HG03196 (cell line): ENCODE results near the gene EHMT1.
A peak's percentile ranks its signal among the peaks of the same experiment; 100 is the strongest.
"Not testable (repeated sequence)": the region's sequence is repeated elsewhere in the genome, so short reads cannot be mapped to it uniquely, and the experiment has no call there.

Source experiments
- ATAC-seq: cut with Tn5 transposase; IDR thresholded peaks from one replicate; pipeline ENCODE4 v1.9.1; 2021; ENCODE audit not compliant: unreplicated experiment

Gene EHMT1

DNA sequence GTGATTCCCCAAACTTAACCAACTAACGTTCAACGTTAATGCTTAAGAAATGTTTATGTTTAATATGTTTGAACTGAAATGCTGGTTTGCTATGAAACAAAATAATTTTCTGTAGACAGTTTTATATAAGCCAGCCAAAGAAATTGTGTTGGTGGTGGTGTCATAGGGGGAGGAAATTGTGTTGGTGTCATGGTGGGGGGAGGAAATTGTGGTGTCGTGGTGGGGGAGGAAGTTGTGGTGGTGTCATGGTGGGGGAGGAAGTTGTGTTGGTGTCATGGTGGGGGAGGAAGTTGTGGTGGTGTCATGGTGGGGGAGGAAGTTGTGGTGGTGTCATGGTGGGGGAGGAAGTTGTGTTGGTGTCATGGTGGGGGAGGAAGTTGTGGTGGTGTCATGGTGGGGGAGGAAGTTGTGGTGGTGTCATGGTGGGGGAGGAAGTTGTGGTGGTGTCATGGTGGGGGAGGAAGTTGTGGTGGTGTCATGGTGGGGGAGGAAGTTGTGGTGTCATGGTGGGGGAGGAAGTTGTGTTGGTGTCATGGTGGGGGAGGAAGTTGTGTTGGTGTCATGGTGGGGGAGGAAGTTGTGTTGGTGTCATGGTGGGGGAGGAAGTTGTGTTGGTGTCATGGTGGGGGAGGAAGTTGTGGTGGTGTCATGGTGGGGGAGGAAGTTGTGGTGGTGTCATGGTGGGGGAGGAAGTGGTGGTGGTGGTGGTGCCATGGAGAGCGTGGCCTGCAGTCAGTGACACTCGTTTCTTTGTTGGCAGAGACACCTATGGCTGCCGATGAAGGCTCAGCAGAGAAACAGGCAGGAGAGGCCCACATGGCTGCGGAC, 97.3 kb downstream of the EHMT1 start:
- not testable (repeated sequence) for ATAC-seq

DNA sequence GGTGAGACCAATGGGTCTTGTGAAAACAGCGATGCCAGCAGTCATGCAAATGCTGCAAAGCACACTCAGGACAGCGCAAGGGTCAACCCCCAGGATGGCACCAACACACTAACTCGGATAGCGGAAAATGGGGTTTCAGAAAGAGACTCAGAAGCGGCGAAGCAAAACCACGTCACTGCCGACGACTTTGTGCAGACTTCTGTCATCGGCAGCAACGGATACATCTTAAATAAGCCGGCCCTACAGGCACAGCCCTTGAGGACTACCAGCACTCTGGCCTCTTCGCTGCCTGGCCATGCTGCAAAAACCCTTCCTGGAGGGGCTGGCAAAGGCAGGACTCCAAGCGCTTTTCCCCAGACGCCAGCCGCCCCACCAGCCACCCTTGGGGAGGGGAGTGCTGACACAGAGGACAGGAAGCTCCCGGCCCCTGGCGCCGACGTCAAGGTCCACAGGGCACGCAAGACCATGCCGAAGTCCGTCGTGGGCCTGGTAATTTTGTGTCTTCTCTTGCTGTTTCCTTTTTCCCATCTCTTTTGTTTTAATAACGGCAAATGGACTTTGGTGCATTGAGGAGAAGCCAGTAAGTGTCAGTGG, 98.0 kb downstream of the EHMT1 start:
- no peak for ATAC-seq

DNA sequence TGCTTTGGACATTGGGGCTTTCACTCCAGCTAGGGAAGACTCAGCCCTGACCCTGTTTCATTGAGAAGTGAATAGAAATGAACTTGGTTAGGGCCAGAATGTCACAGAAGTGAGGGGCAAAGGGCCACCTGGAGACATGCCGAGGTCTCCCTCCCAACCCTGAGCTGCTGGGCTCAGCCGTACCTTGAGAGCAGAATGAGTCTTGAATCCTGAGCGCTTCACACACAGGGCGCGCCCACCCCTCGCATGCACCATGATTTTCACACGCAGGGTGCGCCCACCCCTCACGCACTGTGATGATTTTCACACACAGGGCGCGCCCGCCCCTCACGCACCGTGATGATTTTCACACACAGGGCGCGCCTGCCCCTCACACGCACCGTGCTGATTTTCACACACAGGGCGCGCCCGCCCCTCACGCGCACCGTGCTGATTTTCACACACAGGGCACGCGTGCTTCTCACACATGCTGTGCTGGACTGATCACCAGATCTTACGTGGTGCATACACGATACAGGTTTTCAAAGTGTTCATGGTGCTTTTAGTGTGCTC, 99.0 kb downstream of the EHMT1 start:
- no peak for ATAC-seq

DNA sequence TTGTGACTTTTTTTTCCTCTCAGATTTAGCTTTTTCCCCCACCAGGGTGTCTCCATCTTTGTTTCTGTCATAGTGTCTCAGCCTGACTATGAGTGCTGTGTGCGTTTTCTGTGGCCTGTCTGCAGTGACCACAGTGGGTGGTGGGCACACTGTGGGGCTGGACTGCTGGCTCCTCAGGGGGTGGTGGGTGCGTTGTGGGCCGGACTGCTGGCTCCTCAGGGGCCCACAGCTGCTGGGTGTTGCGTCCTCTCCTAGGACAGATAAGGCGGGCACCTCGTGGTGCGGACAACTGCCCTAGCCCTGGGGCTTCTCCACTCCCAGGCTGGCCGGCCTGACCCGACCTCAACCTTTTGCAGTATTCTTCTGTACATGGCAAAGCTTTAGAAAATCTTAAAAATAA, 100.4 kb downstream of the EHMT1 start:
- no peak for ATAC-seq

DNA sequence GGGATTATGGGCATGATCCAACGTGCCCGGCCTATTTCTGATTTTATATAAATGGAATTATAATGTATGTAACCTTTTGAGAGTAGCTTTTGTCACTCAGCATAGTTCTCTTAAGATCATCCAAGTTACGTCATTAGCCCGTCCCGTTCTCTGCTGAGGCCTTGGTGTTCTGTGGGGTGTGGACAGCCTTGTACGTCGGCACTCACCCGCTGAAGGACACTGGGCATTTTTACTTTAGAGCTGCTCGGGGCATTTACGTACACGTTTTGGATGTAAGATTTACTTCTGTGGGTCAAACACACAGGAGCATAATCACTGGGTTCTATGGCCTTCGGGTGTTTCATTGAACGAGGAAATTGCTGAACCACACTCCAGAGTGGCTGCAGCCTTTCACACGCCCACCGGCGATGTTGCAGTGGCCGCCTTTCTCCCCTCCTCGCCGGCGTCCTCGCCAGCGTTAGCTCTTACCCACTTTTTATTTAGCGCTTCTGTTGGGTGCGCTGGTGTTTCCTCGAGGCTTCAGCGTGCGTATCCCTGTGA, 101.8 kb downstream of the EHMT1 start:
- no peak for ATAC-seq

DNA sequence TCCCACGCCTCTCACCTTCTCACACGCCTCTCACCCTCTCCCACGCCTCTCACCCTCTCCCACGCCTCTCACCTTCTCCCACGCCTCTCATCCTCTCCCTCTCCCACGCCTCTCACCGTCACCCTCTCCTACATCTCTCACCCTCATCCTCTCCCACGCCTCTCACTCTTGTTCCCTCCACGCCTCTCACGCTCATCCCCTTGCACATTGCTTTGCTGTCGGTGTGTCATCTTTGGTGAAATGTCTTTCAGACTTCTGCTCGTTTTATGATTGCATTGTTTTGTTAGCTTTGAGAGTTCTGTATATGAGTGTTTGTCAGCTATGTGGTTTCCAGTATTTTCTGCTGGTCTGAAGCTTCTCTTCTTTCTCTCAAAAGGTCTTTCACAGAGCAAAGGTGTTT, 102.7 kb downstream of the EHMT1 start:
- ATAC-seq = no peak

DNA sequence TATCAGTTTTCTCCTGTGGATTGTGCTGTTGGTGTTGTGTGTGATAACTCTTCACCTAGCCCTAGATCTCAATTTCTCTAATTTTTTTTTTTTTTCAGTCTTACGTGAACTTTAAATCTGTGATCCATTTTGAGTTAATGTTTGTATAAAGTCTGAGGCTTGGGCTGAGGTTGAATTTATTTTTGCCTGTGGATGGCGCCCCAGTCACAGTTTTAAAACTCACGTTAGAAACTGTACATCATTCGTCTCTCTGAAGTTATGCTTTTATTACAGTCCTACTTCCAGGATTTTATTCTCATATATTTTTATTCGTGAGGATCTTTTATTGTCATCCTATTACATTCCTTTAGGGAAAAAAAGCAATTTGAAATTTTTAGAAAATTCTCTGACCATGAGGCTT, 103.1 kb downstream of the EHMT1 start:
- no peak for ATAC-seq

DNA sequence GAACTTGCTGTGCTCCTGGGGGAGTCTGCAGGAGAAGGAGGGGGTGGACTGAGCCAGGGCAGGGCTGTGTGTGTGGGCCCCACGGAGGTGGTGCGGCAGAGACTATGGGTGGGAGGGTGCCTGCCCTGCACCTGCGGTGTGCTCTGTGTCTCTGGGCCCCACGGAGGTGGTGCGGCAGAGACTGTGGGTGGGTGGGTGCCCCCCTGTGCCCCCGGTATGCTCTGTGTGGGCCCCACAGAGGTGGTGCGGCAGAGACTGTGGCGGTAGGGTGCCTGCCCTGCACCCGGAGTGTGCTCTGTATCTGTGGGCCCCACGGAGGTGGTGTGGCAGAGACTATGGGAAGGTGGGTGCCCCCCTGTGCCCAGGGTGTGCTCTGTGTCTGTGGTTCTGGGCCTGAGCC, 103.7 kb downstream of the EHMT1 start:
- no peak for ATAC-seq

DNA sequence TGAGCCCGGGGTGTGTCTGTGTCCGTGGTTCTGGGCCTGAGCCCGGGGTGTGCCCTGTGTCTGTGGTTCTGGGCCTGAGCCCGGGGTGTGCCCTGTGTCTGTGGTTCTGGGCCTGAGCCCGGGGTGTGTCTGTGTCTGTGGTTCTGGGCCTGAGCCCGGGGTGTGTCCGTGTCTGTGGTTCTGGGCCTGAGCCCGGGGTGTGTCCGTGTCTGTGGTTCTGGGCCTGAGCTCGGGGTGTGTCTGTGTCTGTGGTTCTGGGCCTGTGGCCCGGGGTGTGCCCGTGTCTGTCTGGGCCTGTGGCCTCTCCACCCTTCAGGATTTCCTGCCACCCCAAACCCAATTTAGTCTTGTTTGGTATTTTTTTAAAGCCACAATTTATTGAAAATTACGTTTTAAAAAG, 104.6 kb downstream of the EHMT1 start:
- ATAC-seq = not testable (repeated sequence)

DNA sequence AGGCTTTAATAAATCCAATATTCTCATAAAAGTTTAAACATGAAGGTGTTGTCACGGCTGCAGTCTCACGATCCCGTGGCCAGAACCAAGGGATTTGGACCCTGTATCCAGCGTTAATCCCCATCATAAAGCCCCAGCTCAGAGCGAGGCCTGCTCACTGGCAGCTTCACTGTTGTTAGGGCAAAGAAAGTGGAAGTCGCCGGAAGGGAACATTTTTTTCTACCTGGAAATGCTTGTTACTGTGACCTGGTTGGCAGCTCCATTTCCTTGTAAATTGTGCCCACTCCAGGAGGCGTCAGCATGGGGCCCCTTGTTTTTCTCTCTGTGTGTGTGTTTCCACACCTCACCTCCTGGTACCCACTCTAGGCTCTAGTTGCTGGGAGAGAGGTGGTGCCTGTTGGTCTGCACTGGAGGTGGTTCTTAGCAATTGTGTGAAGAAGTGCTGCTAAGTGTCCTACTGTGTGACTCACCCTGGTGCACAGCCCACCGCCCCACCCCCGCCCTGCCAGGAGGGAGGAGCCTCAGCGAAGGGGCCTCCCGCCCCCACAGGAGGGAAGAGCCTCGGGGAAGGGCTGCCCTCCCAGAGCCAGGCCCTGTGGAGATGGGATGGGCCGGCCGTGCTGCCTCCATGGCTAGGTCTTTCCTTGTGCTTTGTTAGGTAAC, 105.1 kb downstream of the EHMT1 start:
- no peak for ATAC-seq

DNA sequence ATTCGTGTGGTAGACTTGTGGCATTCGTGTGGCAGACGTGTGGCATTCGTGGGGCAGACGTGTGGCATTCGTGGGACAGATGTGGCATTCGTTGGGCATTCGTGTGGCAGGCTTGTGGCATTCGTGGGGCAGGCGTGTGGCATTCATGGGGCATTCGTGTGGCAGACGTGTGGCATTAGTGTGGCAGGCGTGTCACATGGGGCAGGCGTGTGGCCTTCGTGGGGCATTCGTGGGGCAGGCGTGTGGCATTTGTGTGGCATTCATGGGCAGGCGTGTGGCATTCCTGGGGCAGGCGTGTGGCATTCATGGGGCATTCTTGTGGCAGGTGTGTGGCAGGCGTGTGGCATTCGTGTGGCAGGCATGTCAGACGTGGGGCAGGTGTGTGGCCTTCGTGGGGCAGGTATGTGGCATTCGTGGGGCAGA, 106.0 kb downstream of the EHMT1 start:
- no peak for ATAC-seq

DNA sequence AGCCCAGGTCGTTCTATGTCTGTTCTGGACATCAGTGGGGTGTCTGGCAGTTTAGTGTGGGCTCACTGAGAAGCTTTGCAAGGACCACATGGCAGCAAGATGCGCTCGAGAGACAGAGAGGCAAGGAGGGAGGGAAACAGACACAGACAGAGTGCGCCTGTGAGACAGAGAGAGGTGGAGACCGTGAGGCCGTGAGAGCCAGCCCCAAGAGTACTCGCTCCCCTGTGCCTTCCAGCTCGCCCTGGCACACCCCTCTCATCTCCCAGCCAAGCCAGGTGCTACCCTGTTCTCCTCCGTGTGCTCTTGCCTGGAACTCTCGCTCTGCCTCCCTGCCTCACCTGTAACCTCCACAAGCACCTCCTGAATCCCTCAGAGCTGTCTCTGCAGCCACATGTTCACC, 106.8 kb downstream of the EHMT1 start:
- no peak for ATAC-seq

DNA sequence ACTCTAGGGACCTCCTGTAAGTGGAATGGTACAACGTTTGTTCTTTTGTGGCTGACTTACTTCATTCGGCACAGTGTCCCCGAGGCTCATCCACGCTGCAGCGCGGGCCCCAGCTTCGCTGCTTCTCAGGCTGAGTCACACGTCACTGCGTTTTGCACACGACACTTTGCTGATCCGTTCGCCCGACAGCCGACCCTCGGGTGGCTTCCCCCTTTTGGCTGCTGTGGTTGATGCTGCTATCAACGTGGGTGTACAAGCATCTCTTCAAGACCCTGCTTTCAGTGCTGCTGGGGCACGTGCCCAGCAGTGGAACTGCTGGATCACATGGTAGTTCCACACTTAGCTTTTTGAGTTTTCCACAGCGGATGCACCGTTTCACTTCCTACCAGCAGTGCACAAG, 107.5 kb downstream of the EHMT1 start:
- peak; percentile 69 for ATAC-seq

DNA sequence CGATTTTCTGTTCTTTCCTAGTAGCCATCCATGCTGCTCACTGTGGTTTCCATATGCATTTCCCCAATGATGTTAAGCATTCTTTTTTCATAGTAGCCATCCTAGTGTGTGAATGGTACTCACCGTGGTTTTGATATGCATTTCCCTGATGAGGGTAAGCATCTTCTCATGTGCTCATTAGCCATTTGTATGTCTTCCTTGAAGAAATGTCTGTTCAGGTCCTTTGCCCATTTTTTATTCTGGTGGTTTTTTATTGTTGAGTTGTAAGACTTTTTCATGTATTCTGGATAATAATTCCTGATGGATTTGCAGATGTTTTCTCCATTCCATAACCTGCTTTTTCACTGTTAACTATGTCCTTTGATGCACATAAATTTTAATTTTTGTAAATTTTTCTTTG, 108.0 kb downstream of the EHMT1 start:
- ATAC-seq = no peak

DNA sequence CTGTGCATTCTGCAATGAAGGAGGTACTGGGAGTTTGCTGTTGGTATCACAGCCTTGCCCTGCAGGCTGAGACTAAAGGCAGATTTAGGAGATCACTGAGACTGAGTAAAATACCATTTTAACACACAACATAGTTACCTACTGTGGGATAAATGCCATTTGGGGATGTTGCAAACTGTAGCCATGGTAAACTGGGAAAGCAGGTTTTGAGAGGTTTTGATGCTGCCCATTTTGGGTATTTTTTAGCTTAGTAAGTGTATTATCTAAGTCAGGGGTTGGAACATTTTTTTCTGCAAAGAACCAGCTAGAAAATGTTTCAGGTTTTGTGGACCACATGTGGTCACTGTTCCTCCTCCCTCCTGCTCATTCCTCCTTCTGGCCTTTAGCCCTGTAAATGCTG, 108.9 kb downstream of the EHMT1 start:
- ATAC-seq = no peak

DNA sequence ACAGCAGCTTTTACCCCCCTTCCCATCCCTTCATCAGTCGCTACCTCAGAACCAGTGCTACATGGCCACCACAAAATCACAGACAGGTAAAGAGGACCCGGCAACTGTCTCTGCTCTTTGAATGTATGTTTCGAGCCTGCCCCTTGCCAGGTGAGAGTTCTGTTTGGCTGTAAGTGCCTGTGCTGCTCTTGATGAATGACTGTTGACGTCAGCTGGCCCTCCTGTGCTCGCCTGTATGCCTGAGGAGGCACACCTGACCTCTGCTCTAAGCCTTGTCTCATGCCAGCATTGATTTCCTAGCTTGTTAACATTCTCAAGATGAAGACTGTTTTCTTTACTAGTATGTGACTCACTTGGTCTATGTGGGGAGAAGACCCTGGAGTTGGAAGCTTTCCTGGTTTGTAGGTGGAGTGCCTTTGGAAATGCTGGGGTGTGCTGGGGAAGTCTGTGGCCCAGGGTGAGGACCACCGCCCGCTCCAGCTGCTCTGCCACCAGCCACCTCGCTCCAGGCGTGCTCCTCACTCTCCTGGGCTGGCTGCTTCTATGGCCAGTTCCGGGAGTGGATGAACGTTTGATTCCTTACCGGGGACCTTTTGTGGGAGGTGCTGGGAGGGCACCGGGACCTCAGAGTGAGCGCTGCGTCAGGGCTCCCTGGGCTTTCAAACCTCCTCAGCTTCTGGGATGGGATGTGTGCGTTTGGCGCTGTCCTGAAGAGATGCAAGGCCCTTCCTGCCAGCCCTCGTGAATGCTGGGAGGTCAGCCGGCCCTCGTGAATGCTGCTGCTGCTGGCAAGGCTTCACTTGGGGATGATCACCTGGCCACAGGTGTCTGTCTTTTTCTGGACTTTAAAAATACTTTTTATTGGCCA, 109.9 kb downstream of the EHMT1 start:
- no peak for ATAC-seq

DNA sequence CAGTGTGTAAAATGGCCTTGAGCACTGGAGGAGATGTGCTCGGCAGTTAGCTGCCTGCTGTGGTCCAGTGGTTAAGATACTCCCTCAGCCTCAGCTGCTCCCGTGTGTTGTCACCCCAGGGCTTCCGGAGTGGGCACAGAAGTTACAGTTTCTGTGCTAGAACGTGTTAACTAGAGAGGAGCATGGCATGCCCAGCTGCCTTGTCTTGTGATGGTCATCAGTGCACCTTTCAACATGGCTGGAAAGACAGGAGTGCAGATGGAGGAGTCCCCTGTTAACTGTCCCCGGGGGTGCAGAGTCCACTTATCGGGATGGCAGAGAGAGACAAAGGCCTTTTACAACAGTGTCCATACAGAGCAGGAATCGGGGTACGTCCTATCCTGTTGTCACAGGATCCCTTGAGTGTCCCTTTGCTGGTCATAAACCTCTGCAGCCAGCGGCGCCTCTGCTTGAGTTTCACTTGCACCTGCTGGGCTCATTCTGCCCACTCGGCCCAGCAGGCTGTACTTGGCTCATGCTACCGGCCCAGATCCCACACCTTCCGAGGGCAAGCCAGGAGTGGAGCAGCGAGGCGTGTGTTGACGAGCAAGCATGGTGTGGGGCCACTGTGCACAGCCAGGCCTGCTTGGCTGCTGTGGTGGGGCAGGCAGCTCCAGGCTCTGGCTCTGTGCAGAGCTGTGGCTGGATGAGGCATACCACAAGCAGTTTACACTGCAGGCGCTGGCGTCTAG, 112.6 kb downstream of the EHMT1 start:
- no peak for ATAC-seq

DNA sequence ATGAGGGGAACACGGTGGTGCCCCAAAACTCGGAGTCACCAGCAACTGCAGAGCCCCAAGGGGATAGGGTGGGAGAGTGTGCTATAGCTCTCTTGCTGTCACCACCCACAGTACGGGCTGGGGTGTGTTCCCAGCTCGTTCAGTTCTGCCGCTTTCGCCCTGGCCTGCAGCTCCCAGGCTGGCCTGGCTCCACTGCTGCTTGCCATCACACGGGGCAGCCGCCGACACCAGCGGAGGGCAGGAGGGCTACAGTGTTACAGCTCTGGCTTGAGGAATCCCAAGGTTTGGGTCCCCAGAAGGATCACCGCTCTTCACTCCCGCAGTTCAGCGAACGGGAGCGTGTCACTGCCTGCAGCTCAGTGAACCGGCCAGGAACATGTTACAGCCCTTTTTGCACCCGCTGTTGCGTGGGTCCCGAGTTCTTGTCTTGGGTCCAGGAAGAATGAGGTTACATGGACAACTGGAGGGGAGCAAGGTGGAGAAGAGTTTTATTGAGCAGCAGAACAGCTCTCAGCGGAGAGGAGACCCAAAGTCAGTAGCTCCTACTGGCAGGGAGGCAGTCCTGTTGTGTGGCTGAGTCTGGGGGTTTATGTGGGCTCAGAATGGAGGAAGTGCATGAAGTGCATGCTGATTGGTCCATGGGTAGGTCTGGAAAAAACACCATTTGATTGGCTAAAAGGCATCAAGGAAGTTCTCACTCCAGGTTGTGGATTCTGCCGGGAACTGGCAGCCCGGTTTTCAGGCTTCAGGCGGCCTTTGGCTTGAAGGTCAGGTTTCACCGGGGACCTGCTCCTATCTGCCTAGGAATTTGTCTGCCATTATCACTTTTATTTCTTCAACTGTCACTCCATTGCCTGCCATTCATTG, 113.4 kb downstream of the EHMT1 start:
- no peak for ATAC-seq

DNA sequence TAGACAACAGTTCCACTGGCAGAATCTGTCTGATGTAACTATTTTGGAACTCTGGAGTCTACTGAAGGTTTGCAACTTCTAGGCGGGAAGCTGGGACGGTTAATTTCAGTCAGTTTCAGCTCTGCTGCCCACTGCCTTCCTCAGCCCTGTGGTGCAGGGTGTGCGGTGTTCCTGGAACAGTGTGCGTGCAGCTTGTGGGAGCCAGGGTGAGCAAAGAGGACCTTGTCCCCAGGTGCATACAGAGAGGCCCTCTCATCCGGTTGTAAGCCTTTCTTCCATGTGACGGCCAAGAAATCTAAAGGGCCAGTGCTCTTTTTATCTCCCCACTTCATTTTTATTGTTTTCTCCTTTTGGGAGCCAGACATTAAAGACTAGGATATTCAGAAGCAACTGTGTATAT, 114.6 kb downstream of the EHMT1 start:
- ATAC-seq = no peak
